K562 (cell line): ENCODE results near the gene SPTA1. TPM values are rescaled to one million over a fixed set of nuclear protein-coding genes. Genes with fewer than 3 reads are reported as not detected.

Experiments
- ATAC-seq: fragments of 200-7000 bp; cut with Tn5 transposase; 3 replicates; pipeline ENCODE4 v1.9.1; 2020; ENCODE audit warnings: moderate library complexity
- BruUV-seq: library from RNA; stranded (reverse); fragments of 400-500 nt; replicated peaks from 2 replicates; lab custom pipeline; 2021; lab: Mats Ljungman, UMichigan
- CTCF ChIA-PET: fragments of 300-600 bp; formaldehyde crosslinking; extraction: SDS; loops from one replicate; lab custom pipeline; 2021; ENCODE audit warnings: low intra/inter-chr PET ratio; lab: Yijun Ruan, JAX
- POLR2A ChIA-PET: fragments of 300-600, 350-650 bp; sonication (Branson Sonifier 250); formaldehyde crosslinking; extraction: SDS; loops from one replicate; lab custom pipeline; 2021; ENCODE audit warnings: antibody characterized with exemption, inconsistent platforms; lab: Yijun Ruan, JAX
- DNase-seq, 4 experiments: peaks; one replicate each; pipeline versions ENCODE4 v3.0.0 to v3.0.0-alpha.2; 2011 to 2018; ENCODE audit warnings: low spot score in 3 of 4, mixed read lengths in 3 of 4; ENCODE audit errors: extremely low read depth in 1 of 4
- FAIRE-seq: peaks from 2 replicates; lab custom pipeline; 2011; peaks lifted over from hg19 to GRCh38; lab: Jason Lieb, UNC
- H2AFZ ChIP-seq: 2 replicates; pipeline ENCODE4 v1.6.0; 2011; ENCODE audit warnings: low read depth, low read length, control low read depth, inconsistent platforms
- H3K27ac ChIP-seq: fragments of 200-600 bp; 3 replicates; pipeline ENCODE4 v1.8.0; 2011; ENCODE audit warnings: low read depth, mild to moderate bottlenecking, control low read depth, inconsistent platforms, low read length, moderate library complexity, mixed read lengths; ENCODE audit errors: extremely low read depth
- H3K27me3 ChIP-seq, 2 experiments: fragments of 300-600 bp in 1 of 2; 2 replicates in 1 of 2; 3 replicates in 1 of 2; pipeline versions ENCODE4 v1.6.0 to v1.8.0; 2011; ENCODE audit warnings: inconsistent platforms in 2 of 2, low read length in 2 of 2, mild to moderate bottlenecking in 1 of 2, mixed read lengths in 1 of 2, moderate library complexity in 1 of 2; ENCODE audit not compliant: control insufficient read depth in 2 of 2, insufficient read depth in 2 of 2
- H3K36me3 ChIP-seq: fragments of 300-600 bp; 3 replicates; pipeline ENCODE4 v1.8.0; 2011; ENCODE audit warnings: mild to moderate bottlenecking, low read length, inconsistent platforms; ENCODE audit not compliant: control insufficient read depth, insufficient read depth
- H3K4me1 ChIP-seq, 2 experiments: fragments of 200-600 bp in 1 of 2; replicated peaks in 1 of 2; 2 replicates in 1 of 2; 3 replicates in 1 of 2; pipeline versions ENCODE4 v1.5.1 to v1.8.0; 2011; ENCODE audit warnings: inconsistent platforms in 2 of 2, low read length in 2 of 2, mild to moderate bottlenecking in 1 of 2, mixed read lengths in 1 of 2, moderate library complexity in 1 of 2; ENCODE audit not compliant: control insufficient read depth in 2 of 2, insufficient read depth in 2 of 2
- H3K4me2 ChIP-seq: 2 replicates; pipeline ENCODE4 v1.6.1; 2011; ENCODE audit warnings: low read length, control low read depth, inconsistent platforms, mixed read lengths; ENCODE audit not compliant: insufficient read depth
- H3K4me3 ChIP-seq: fragments of 200-600 bp; sonication (generic), shearing (Covaris generic); 2 replicates; pipeline ENCODE4 v1.5.1; 2016; ENCODE audit warnings: control low read depth, inconsistent platforms
- H3K79me2 ChIP-seq: fragments of 200-600 bp; 3 replicates; pipeline ENCODE4 v1.8.0; 2011; ENCODE audit warnings: low read length, inconsistent platforms; ENCODE audit not compliant: control insufficient read depth, insufficient read depth
- H3K9ac ChIP-seq, 2 experiments: 2 replicates each; pipeline versions ENCODE4 v1.6.0 to v1.6.1; 2011; ENCODE audit warnings: low read depth in 2 of 2, low read length in 2 of 2, control low read depth in 1 of 2, inconsistent platforms in 1 of 2, mild to moderate bottlenecking in 1 of 2, mixed read lengths in 1 of 2; ENCODE audit not compliant: insufficient read depth in 1 of 2
- H3K9me1 ChIP-seq: one replicate; pipeline ENCODE4 v1.6.0; 2011; ENCODE audit warnings: inconsistent platforms, mild to moderate bottlenecking, low read length, moderate library complexity; ENCODE audit not compliant: control insufficient read depth, insufficient read depth
- H3K9me3 ChIP-seq: replicated peaks from 2 replicates; pipeline ENCODE4 v1.5.1; 2011; ENCODE audit warnings: low read depth, low read length, inconsistent platforms; ENCODE audit not compliant: control insufficient read depth, insufficient read depth
- H4K20me1 ChIP-seq: replicated peaks from 2 replicates; pipeline ENCODE4 v1.6.1; 2011; ENCODE audit warnings: low read length, inconsistent platforms, mixed read lengths; ENCODE audit not compliant: control insufficient read depth, insufficient read depth
- EGR1 ChIP-seq: fragments of 450-650 bp; conservative IDR thresholded peaks from 2 replicates; pipeline ENCODE4 v1.6.1; 2017; ENCODE audit warnings: mild to moderate bottlenecking
- FIP1L1 ChIP-seq: fragments of 200-400 bp; formaldehyde crosslinking; IDR thresholded peaks from 2 replicates; pipeline ENCODE4 v1.6.1; 2018; ENCODE audit warnings: mild to moderate bottlenecking, low read depth, low read length; ENCODE audit not compliant: poor library complexity, severe bottlenecking
- HDAC2 ChIP-seq: fragments of 450-650 bp; IDR thresholded peaks from 2 replicates; pipeline ENCODE4 v1.6.1; 2016; ENCODE audit warnings: mild to moderate bottlenecking
- KLF10 ChIP-seq: fragments of 250-450 bp; sonication (Bioruptor Pico); IDR thresholded peaks from 2 replicates; pipeline ENCODE4 v1.6.1; 2021; ENCODE audit warnings: matching md5 sums
- LARP7 ChIP-seq: fragments of 450-650 bp; IDR thresholded peaks from 2 replicates; pipeline ENCODE4 v1.6.1; 2016
- PTRF ChIP-seq: fragments of 450-650 bp; IDR thresholded peaks from 2 replicates; pipeline ENCODE4 v1.6.1; 2016; ENCODE audit warnings: mild to moderate bottlenecking, missing genetic modification characterization, missing compliant biosample characterization
- PURB ChIP-seq: sonication (generic); formaldehyde crosslinking; IDR thresholded peaks from 2 replicates; pipeline ENCODE4 v1.9.0; 2021; ENCODE audit warnings: low read depth, mild to moderate bottlenecking, missing genetic modification reagents
- ZNF143 ChIP-seq: sonication (generic); formaldehyde crosslinking; IDR thresholded peaks from 2 replicates; pipeline ENCODE4 v1.9.0; 2022; ENCODE audit warnings: mild to moderate bottlenecking, missing genetic modification reagents
- ZNF277 ChIP-seq: fragments of 250-450 bp; sonication (Bioruptor Pico); IDR thresholded peaks from 2 replicates; pipeline ENCODE4 v1.8.0; 2022; ENCODE audit warnings: inconsistent platforms, mild to moderate bottlenecking, moderate library complexity, borderline replicate concordance
- ZNF444 ChIP-seq: fragments of 250-450 bp; sonication (Bioruptor Pico); IDR thresholded peaks from 2 replicates; pipeline ENCODE4 v1.4.0; 2020; ENCODE audit warnings: mild to moderate bottlenecking, moderate library complexity
- ZNF79 ChIP-seq: fragments of 250-450 bp; sonication (Bioruptor Pico); IDR thresholded peaks from 2 replicates; pipeline ENCODE4 v1.4.0; 2020; ENCODE audit warnings: low read depth, mild to moderate bottlenecking, moderate library complexity
- in situ Hi-C: fragments of 300-500 bp; cut with MboI; formaldehyde crosslinking; loops from 4 replicates; pipeline ENCODE4 v1.15.0; 2018; ENCODE audit warnings: inconsistent platforms, mixed read lengths
- intact Hi-C: fragments of 100-400 bp; cut with micrococcal nuclease; formaldehyde crosslinking; loops from 2 replicates; pipeline ENCODE4 v1.14.2; 2022
- polyA plus RNA-seq, 8 experiments: library from polyadenylated mRNA; depleted of rRNA in 4 of 8; stranded (reverse) in 5 of 8; unstranded in 3 of 8; fragments of >200 nt; fragmentation: Nextera tagmentation in 2 of 8; fragmentation: Illumina TruSeq in 1 of 8; extraction: Ambion mirVana in 2 of 8; extraction: Trizol in 1 of 8; gene quantifications; 2 replicates each; pipeline versions ENCODE4 v1.2.1 to v1.2.3, GENCODE V29; 2011 to 2014; ENCODE audit warnings: inconsistent platforms in 1 of 8, missing spikeins in 1 of 8
- total RNA-seq, 7 experiments: library from RNA; depleted of rRNA in 6 of 7; stranded (reverse); fragments of >200 nt in 6 of 7; fragmentation: Illumina TruSeq in 2 of 7; extraction: Trizol in 2 of 7; gene quantifications; 2 replicates each; pipeline versions ENCODE4 v1.2.1 to v1.2.3, GENCODE V29; 2011 to 2021; ENCODE audit warnings: low replicate concordance in 1 of 7
- TF ChIP-seq, protein P1 (sequence below): sonication (generic); formaldehyde crosslinking; IDR thresholded peaks from 2 replicates; pipeline ENCODE4 v1.8.0; 2022; ENCODE audit warnings: missing genetic modification reagents, mild to moderate bottlenecking, borderline replicate concordance
- TF ChIP-seq, protein P2 (sequence below): fragments of 250-450 bp; sonication (Bioruptor Pico); IDR thresholded peaks from 2 replicates; pipeline ENCODE4 v1.4.0; 2020; ENCODE audit warnings: mild to moderate bottlenecking, moderate library complexity
- TF ChIP-seq, protein P3 (sequence below): sonication (generic); IDR thresholded peaks from 2 replicates; pipeline ENCODE4 v1.6.1; 2016
- TF ChIP-seq, protein P4 (sequence below): fragments of 250-450 bp; sonication (Bioruptor Pico); IDR thresholded peaks from 2 replicates; pipeline ENCODE4 v1.4.0; 2020; ENCODE audit warnings: mild to moderate bottlenecking, moderate library complexity

SPTA1 gene
- total and polyA plus RNA-seq, 9 of the 15 experiments (the other 6 are each of a cell fraction or from before 2014, with no cell fraction given) = 11.0 to 62.1 (median 45.9) TPM

- ChIA-PET CTCF (no interaction called here), POLR2A (interaction anchor here (0.5 to 0.6 kb wide), 2 partner anchors 26 to 43 kb away, joined by 3 read pairs; no protein-coding TSS in a partner anchor)
- Histone ChIP-seq H2AFZ (no peak overlapping the region; the same call in 1 of the 2 replicates), H3K4me3 (no peak overlapping the region), H3K79me2 (no peaks in the 10 kb centered on the region), H3K4me2 (no peak overlapping the region; the same call in 1 of the 2 replicates), H3K9me3 (no peaks in the 10 kb centered on the region), H3K36me3 (no peaks in the 10 kb centered on the region), H3K9me1 (no peaks in the 10 kb centered on the region), H3K27me3 (no peaks in the 10 kb centered on the region), H4K20me1 (no peaks in the 10 kb centered on the region), H3K27ac (peak overlapping the region; percentile 37; the same call in 2 of the 3 replicates), H3K4me1 (peaks cover 5 to 18% of the 10 kb centered on the region in 2 experiments; a peak in 4 of 5 replicates), H3K9ac (peak overlapping the region in 1 of 2 experiments; percentile 20; a peak in 1 of 4 replicates)
- DNase-seq (peak; percentile 54 to 86 (median 64)), ATAC-seq (peak; percentile 87), FAIRE-seq (peak; percentile 92)
- no TSS peak for BruUV-seq
- intact Hi-C loops = no loop called here
- in situ Hi-C loops = no loop called here
- no peak for TF ChIP-seq HDAC2
- TF ChIP-seq, protein P1, sequence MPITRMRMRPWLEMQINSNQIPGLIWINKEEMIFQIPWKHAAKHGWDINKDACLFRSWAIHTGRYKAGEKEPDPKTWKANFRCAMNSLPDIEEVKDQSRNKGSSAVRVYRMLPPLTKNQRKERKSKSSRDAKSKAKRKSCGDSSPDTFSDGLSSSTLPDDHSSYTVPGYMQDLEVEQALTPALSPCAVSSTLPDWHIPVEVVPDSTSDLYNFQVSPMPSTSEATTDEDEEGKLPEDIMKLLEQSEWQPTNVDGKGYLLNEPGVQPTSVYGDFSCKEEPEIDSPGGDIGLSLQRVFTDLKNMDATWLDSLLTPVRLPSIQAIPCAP (CRISPR knock-in tag) = no peak
- no peak for TF ChIP-seq EGR1
- TF ChIP-seq, protein P2, sequence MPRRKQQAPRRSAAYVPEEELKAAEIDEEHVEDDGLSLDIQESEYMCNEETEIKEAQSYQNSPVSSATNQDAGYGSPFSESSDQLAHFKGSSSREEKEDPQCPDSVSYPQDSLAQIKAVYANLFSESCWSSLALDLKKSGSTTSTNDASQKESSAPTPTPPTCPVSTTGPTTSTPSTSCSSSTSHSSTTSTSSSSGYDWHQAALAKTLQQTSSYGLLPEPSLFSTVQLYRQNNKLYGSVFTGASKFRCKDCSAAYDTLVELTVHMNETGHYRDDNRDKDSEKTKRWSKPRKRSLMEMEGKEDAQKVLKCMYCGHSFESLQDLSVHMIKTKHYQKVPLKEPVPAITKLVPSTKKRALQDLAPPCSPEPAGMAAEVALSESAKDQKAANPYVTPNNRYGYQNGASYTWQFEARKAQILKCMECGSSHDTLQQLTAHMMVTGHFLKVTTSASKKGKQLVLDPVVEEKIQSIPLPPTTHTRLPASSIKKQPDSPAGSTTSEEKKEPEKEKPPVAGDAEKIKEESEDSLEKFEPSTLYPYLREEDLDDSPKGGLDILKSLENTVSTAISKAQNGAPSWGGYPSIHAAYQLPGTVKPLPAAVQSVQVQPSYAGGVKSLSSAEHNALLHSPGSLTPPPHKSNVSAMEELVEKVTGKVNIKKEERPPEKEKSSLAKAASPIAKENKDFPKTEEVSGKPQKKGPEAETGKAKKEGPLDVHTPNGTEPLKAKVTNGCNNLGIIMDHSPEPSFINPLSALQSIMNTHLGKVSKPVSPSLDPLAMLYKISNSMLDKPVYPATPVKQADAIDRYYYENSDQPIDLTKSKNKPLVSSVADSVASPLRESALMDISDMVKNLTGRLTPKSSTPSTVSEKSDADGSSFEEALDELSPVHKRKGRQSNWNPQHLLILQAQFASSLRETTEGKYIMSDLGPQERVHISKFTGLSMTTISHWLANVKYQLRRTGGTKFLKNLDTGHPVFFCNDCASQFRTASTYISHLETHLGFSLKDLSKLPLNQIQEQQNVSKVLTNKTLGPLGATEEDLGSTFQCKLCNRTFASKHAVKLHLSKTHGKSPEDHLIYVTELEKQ (CRISPR knock-in tag) = no peak
- TF ChIP-seq, protein P3, sequence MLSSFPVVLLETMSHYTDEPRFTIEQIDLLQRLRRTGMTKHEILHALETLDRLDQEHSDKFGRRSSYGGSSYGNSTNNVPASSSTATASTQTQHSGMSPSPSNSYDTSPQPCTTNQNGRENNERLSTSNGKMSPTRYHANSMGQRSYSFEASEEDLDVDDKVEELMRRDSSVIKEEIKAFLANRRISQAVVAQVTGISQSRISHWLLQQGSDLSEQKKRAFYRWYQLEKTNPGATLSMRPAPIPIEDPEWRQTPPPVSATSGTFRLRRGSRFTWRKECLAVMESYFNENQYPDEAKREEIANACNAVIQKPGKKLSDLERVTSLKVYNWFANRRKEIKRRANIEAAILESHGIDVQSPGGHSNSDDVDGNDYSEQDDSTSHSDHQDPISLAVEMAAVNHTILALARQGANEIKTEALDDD = peak; percentile 46; the same call in 1 of the 2 replicates
- TF ChIP-seq ZNF143 = no peak
- no peak for TF ChIP-seq PURB
- TF ChIP-seq PTRF (tag) = no peak
- TF ChIP-seq KLF10 (CRISPR knock-in tag) = no peak
- no peak for TF ChIP-seq FIP1L1
- no peak for TF ChIP-seq ZNF79 (CRISPR knock-in tag)
- TF ChIP-seq, protein P4, sequence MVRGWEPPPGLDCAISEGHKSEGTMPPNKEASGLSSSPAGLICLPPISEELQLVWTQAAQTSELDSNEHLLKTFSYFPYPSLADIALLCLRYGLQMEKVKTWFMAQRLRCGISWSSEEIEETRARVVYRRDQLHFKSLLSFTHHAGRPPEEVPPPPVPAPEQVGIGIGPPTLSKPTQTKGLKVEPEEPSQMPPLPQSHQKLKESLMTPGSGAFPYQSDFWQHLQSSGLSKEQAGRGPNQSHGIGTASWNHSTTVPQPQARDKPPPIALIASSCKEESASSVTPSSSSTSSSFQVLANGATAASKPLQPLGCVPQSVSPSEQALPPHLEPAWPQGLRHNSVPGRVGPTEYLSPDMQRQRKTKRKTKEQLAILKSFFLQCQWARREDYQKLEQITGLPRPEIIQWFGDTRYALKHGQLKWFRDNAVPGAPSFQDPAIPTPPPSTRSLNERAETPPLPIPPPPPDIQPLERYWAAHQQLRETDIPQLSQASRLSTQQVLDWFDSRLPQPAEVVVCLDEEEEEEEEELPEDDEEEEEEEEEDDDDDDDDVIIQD (CRISPR knock-in tag) = no peak
- TF ChIP-seq LARP7 = no peak
- TF ChIP-seq ZNF444 (CRISPR knock-in tag) = no peak
- TF ChIP-seq ZNF277 (CRISPR knock-in tag) = no peak
Measured at GRCh38 chr1:158691907-158692306, 5.4 kb upstream of the SPTA1 start.
